CD14-positive monocyte (primary cell): ENCODE measurements around the gene MAMDC2. TPM values are rescaled to one million over a fixed set of nuclear protein-coding genes. Genes with fewer than 3 reads are reported as not detected.

Experiments
- DNase-seq, 3 donors: peaks; one replicate each; pipeline ENCODE4 v3.0.0-alpha.2; 2011 to 2022
- H2AFZ ChIP-seq: 2 replicates; pipeline ENCODE4 v1.6.0; 2012; ENCODE audit warnings: mild to moderate bottlenecking, low read depth, low read length, inconsistent platforms; ENCODE audit not compliant: insufficient read depth, poor library complexity, severe bottlenecking
- H3K27ac ChIP-seq, 2 donors: 1 replicate in 1 of 2; 2 replicates in 1 of 2; pipeline ENCODE4 v1.5.1; 2012 to 2013; ENCODE audit warnings: low read length in 2 of 2, control low read depth in 1 of 2, inconsistent platforms in 1 of 2, low read depth in 1 of 2, mild to moderate bottlenecking in 1 of 2
- H3K27me3 ChIP-seq, 2 donors: one replicate each; pipeline versions ENCODE4 v1.6.0 to v1.6.1; 2011 to 2013; ENCODE audit warnings: low read length in 2 of 2; ENCODE audit not compliant: control insufficient read depth in 2 of 2, insufficient read depth in 2 of 2
- H3K36me3 ChIP-seq, 2 donors: replicated peaks in 1 of 2; 1 replicate in 1 of 2; 2 replicates in 1 of 2; pipeline versions ENCODE4 v1.5.1 to v1.6.1; 2012 to 2013; ENCODE audit warnings: low read length in 2 of 2, control low read depth in 1 of 2, inconsistent platforms in 1 of 2, mild to moderate bottlenecking in 1 of 2; ENCODE audit not compliant: insufficient read depth in 2 of 2, control insufficient read depth in 1 of 2
- H3K4me1 ChIP-seq, 2 donors: 1 replicate in 1 of 2; 2 replicates in 1 of 2; pipeline versions ENCODE4 v1.5.1 to v1.6.1; 2012 to 2013; ENCODE audit warnings: low read length in 2 of 2, control low read depth in 1 of 2, inconsistent platforms in 1 of 2, mild to moderate bottlenecking in 1 of 2, moderate library complexity in 1 of 2; ENCODE audit not compliant: insufficient read depth in 2 of 2, control insufficient read depth in 1 of 2
- H3K4me2 ChIP-seq: replicated peaks from 2 replicates; pipeline ENCODE3; 2012; ENCODE audit warnings: low read length, moderate library complexity, mild to moderate bottlenecking; ENCODE audit not compliant: poor library complexity, severe bottlenecking; ENCODE audit errors: extremely low read depth
- H3K4me3 ChIP-seq, 3 experiments: fragments of 200-600 bp in 1 of 3; sonication (generic) in 1 of 3; replicated peaks in 1 of 3; 1 replicate in 2 of 3; 2 replicates in 1 of 3; pipeline ENCODE4 v1.5.1; 2011 to 2013; ENCODE audit warnings: low read length in 3 of 3, mild to moderate bottlenecking in 3 of 3, control low read depth in 2 of 3, low read depth in 2 of 3, inconsistent platforms in 1 of 3, moderate library complexity in 1 of 3
- H3K79me2 ChIP-seq: 2 replicates; pipeline ENCODE4 v1.6.0; 2012; ENCODE audit warnings: mild to moderate bottlenecking, control low read depth, inconsistent platforms, low read length, moderate library complexity; ENCODE audit not compliant: insufficient read depth
- H3K9ac ChIP-seq: 2 replicates; pipeline ENCODE4 v1.6.0; 2017; ENCODE audit warnings: low read length, mild to moderate bottlenecking; ENCODE audit not compliant: insufficient read depth, poor library complexity, severe bottlenecking
- H3K9me3 ChIP-seq, 2 donors: replicated peaks in 1 of 2; 1 replicate in 1 of 2; 2 replicates in 1 of 2; pipeline versions ENCODE4 v1.5.1 to v1.6.1; 2012 to 2013; ENCODE audit warnings: low read length in 2 of 2, control low read depth in 1 of 2; ENCODE audit not compliant: control insufficient read depth in 1 of 2, insufficient read depth in 1 of 2
- H4K20me1 ChIP-seq: 2 replicates; pipeline ENCODE4 v1.6.0; 2012; ENCODE audit warnings: mild to moderate bottlenecking, low read length, control low read depth, moderate library complexity; ENCODE audit not compliant: insufficient read depth
- H3K27ac Mint-ChIP-seq, 7 donors: one replicate each; pipeline ENCODE4 v1.8.0; 2020; ENCODE audit warnings: mild to moderate bottlenecking in 7 of 7, mixed read lengths in 7 of 7, moderate library complexity in 6 of 7, inconsistent platforms in 2 of 7
- H3K27me3 Mint-ChIP-seq, 3 donors: one replicate each; pipeline ENCODE4 v1.8.0; 2021 to 2022; ENCODE audit warnings: low read depth in 3 of 3, mild to moderate bottlenecking in 3 of 3, mixed read lengths in 3 of 3, moderate library complexity in 3 of 3, inconsistent platforms in 1 of 3
- H3K36me3 Mint-ChIP-seq, 2 donors: one replicate each; pipeline ENCODE4 v1.8.0; 2020; ENCODE audit warnings: mixed read lengths in 2 of 2, inconsistent platforms in 1 of 2, mild to moderate bottlenecking in 1 of 2
- H3K4me1 Mint-ChIP-seq: one replicate; pipeline ENCODE4 v1.8.0; 2020; ENCODE audit warnings: mild to moderate bottlenecking, mixed read lengths
- H3K4me3 Mint-ChIP-seq, 2 donors: one replicate each; pipeline ENCODE4 v1.8.0; 2020; ENCODE audit warnings: mild to moderate bottlenecking in 2 of 2, mixed read lengths in 2 of 2, moderate library complexity in 1 of 2
- H3K9me3 Mint-ChIP-seq, 7 donors: one replicate each; pipeline ENCODE4 v1.8.0; 2020 to 2022; ENCODE audit warnings: mixed read lengths in 7 of 7, mild to moderate bottlenecking in 6 of 7, moderate library complexity in 6 of 7, inconsistent platforms in 2 of 7
- WGBS: methylation state at CpG from one replicate; pipeline ENCODE4 v1.1.5; 2013; ENCODE audit warnings: missing lambda C conversion rate; ENCODE audit not compliant: insufficient coverage; 5-methylcytosine and 5-hydroxymethylcytosine counted together
- intact Hi-C, 2 donors: fragments of 100-400 bp; cut with micrococcal nuclease; formaldehyde crosslinking; loops; one replicate each; pipeline versions ENCODE4 v1.15.0 to v1.15.1; 2023
- polyA plus RNA-seq, 3 donors: library from polyadenylated mRNA; depleted of rRNA in 1 of 3; unstranded in 2 of 3; stranded (reverse) in 1 of 3; fragments of 300-500 nt in 2 of 3; fragments of >200 nt in 1 of 3; fragmentation: Illumina TruSeq in 2 of 3; gene quantifications; 1 replicate in 2 of 3; 2 replicates in 1 of 3; pipeline ENCODE4 v1.2.3, GENCODE V29; 2012 to 2021
- TF ChIP-seq, protein P1 (sequence below): fragments of 200-600 bp; IDR thresholded peaks from one replicate; pipeline ENCODE4 v1.8.0; 2022; ENCODE audit warnings: antibody characterized with exemption, mild to moderate bottlenecking

The MAMDC2 gene
- polyA plus RNA-seq, 3 donors, result 0.05 to 0.09 TPM; not detected in 1

DNA sequence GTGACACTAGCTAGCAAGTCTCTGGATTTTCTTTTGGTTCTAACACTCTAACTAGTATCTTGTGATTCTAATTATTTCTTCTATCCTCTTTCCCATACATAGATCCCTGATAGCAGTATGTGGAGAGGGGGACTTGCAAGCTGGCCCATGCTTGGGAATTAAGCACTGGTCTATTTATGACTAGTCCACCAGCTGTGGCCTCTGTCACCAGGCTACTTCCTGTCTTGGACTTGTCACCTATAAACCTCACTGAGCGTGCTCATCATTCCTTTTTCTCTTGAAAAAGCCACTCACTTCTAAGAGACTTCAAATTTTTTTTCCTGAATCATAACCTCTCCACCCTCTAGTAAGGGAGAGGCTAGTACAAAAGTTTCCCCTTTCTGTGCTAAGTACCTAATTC is 32.3 kb upstream of the MAMDC2 start:
- TF ChIP-seq, protein P1, sequence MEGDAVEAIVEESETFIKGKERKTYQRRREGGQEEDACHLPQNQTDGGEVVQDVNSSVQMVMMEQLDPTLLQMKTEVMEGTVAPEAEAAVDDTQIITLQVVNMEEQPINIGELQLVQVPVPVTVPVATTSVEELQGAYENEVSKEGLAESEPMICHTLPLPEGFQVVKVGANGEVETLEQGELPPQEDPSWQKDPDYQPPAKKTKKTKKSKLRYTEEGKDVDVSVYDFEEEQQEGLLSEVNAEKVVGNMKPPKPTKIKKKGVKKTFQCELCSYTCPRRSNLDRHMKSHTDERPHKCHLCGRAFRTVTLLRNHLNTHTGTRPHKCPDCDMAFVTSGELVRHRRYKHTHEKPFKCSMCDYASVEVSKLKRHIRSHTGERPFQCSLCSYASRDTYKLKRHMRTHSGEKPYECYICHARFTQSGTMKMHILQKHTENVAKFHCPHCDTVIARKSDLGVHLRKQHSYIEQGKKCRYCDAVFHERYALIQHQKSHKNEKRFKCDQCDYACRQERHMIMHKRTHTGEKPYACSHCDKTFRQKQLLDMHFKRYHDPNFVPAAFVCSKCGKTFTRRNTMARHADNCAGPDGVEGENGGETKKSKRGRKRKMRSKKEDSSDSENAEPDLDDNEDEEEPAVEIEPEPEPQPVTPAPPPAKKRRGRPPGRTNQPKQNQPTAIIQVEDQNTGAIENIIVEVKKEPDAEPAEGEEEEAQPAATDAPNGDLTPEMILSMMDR, result no peak
- DNase-seq, result no peak
- H3K4me3 ChIP-seq, result no peak overlapping the region
- Mint-ChIP-seq H3K36me3 (no peaks in the 10 kb centered on the region), H3K9me3 (no peaks in the 10 kb centered on the region), H3K4me1 (no peaks in the 10 kb centered on the region), H3K27me3 (peaks cover 0 to 1% (median 0%) of the 10 kb centered on the region in 3 donors), H3K4me3 (no peak overlapping the region), H3K27ac (no peak overlapping the region)
- H3K36me3 ChIP-seq, result no peaks in the 10 kb centered on the region
- H3K4me1 ChIP-seq, result no peaks in the 10 kb centered on the region
- H3K9me3 ChIP-seq, result no peaks in the 10 kb centered on the region
- no peaks in the 10 kb centered on the region for H3K27me3 ChIP-seq
- intact Hi-C loops, result no loop called here
- no peak overlapping the region for H3K4me2 ChIP-seq
- H3K27ac ChIP-seq, result no peak overlapping the region
- H2AFZ ChIP-seq, result no peak overlapping the region
- H4K20me1 ChIP-seq, result no peaks in the 10 kb centered on the region
- no peak overlapping the region for H3K9ac ChIP-seq
- WGBS, result no CpG with 5 or more reads among the region's 1 CpG
- H3K79me2 ChIP-seq, result no peaks in the 10 kb centered on the region

DNA sequence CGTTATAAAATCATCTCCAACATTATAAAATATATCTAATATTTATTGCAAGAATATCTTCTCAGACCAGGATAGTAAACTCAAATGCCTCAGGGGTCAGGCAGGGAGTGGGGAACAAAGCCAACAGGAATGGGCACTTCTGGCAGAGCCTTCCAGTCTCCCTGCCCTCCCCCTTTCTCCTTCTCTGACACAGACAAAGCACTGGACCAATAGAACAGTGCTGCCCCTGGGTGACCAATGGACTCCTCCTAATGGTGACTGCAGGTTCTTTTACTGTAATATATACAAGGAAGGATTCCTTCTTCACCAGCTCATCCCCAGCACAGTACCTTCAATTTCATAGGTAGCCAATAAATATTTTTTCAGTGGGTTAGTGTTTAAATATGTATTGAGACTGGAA is 31.1 kb upstream of the MAMDC2 start:
- H3K4me1 Mint-ChIP-seq, result no peaks in the 10 kb centered on the region
- H3K27me3 Mint-ChIP-seq, result peaks cover 0 to 1% (median 0%) of the 10 kb centered on the region in 3 donors
- intact Hi-C loops, result no loop called here
- no peaks in the 10 kb centered on the region for H3K36me3 Mint-ChIP-seq
- Histone ChIP-seq H3K27ac (no peak overlapping the region), H3K36me3 (no peaks in the 10 kb centered on the region), H2AFZ (no peak overlapping the region), H3K4me2 (no peak overlapping the region), H3K9ac (no peak overlapping the region), H3K4me3 (no peak overlapping the region), H3K79me2 (no peaks in the 10 kb centered on the region), H3K27me3 (no peaks in the 10 kb centered on the region), H3K9me3 (no peaks in the 10 kb centered on the region), H3K4me1 (no peaks in the 10 kb centered on the region), H4K20me1 (no peaks in the 10 kb centered on the region)
- no peak for DNase-seq
- H3K4me3 Mint-ChIP-seq, result no peak overlapping the region
- WGBS, result no CpG with 5 or more reads among the region's 1 CpG
- TF ChIP-seq, protein P1, result no peak
- no peak overlapping the region for H3K27ac Mint-ChIP-seq
- H3K9me3 Mint-ChIP-seq, result no peaks in the 10 kb centered on the region
